Astrocyte of the spinal cord (primary cell): ENCODE results near the gene PRR5.
"Not testable (repeated sequence)": the region's sequence is repeated elsewhere in the genome, so short reads cannot be mapped to it uniquely, and the experiment has no call there.

ENCODE experiments used
- DNase-seq: peaks from one replicate; pipeline ENCODE4 v3.0.0; 2011; ENCODE audit warnings: low read depth, low spot score
- H3K4me3 ChIP-seq: 2 replicates; pipeline ENCODE4 v1.5.1; 2011; ENCODE audit warnings: low read depth, mild to moderate bottlenecking, low read length, moderate library complexity
- CTCF ChIP-seq: IDR thresholded peaks from 2 replicates; pipeline ENCODE4 v1.5.1; 2012; ENCODE audit warnings: low read depth, mild to moderate bottlenecking, low read length, inconsistent platforms
- in situ Hi-C: cut with HindIII; loops from 2 replicates; pipeline ENCODE4 v1.10.0; 2017; ENCODE audit warnings: low sequenced_read_pairs

PRR5 gene

GRCh38 chr22:44737406-44738346 lies 35.7 kb downstream of the PRR5 start:
- H3K4me3 ChIP-seq: no peak overlapping the region
- no peak for DNase-seq
- TF ChIP-seq CTCF: no peak
- in situ Hi-C loops: no loop called here

- no peak overlapping the region for H3K4me3 ChIP-seq
- in situ Hi-C loops: no loop called here
- DNase-seq: no peak
- no peak for TF ChIP-seq CTCF
These were observed 36.3 kb downstream of the PRR5 start for GRCh38 chr22:44738347-44738715.

DNA sequence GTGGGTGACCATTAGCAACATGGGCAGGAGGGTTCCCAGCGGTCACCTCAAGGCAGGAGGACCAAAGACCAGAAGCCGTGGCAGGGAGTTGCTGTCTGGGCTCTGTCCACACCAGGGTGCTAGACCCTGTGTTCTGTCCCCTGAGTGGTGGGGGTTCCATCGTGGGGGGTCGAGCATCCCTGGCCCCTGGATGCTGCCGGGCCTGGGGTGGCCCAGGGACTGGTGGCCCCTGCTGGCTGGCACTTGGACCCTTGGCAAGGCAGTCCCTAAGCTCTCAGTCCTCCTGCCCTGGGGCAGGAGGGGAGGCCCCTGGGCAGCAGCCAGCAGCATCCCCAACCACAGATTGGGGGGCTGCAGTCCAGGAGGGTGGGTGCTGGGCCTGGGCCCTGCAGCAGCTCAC lies 37.0 kb downstream of the PRR5 start:
- H3K4me3 ChIP-seq: no peak overlapping the region
- DNase-seq: no peak
- in situ Hi-C loops: no loop called here

GRCh38 chr22:44739666-44740065 lies 37.7 kb downstream of the PRR5 start:
- H3K4me3 ChIP-seq, in situ Hi-C loops: not testable (repeated sequence)
- peak; percentile 27 for DNase-seq

More for the DNA sequence above, 37.0 kb downstream of the PRR5 start:
- no peak for TF ChIP-seq CTCF

GRCh38 chr22:44740307-44740706 lies 38.3 kb downstream of the PRR5 start:
- DNase-seq: no peak
- no peak for TF ChIP-seq CTCF
- no peak overlapping the region for H3K4me3 ChIP-seq
- in situ Hi-C loops: no loop called here

- in situ Hi-C loops: no loop called here
- H3K4me3 ChIP-seq: no peak overlapping the region
- DNase-seq: no peak
- TF ChIP-seq CTCF: no peak
These were observed 39.9 kb downstream of the PRR5 start for GRCh38 chr22:44741929-44742328.

GRCh38 chr22:44743247-44743646 lies 41.2 kb downstream of the PRR5 start:
- H3K4me3 ChIP-seq: no peak overlapping the region
- in situ Hi-C loops: no loop called here
- TF ChIP-seq CTCF: no peak
- no peak for DNase-seq
